Prostate gland (tissue), 2 donors: Measurements from ENCODE around the gene C20orf96.

ENCODE experiments used
- POLR2A ChIP-seq: fragments of 450-650 bp; IDR thresholded peaks from one replicate; pipeline ENCODE4 v1.6.1; 2016; ENCODE audit warnings: antibody characterized with exemption, mild to moderate bottlenecking
- TF ChIP-seq, protein P1 (sequence below), 4 experiments: fragments of 200-600 bp in 2 of 4; fragments of 450-650 bp in 2 of 4; sonication (generic) in 2 of 4; IDR thresholded peaks; 1 replicate in 3 of 4; 2 replicates in 1 of 4; pipeline ENCODE4 v1.5.1; 2016 to 2019; ENCODE audit warnings: antibody characterized with exemption in 4 of 4, mild to moderate bottlenecking in 2 of 4, moderate library complexity in 2 of 4

- TF ChIP-seq, protein P1, sequence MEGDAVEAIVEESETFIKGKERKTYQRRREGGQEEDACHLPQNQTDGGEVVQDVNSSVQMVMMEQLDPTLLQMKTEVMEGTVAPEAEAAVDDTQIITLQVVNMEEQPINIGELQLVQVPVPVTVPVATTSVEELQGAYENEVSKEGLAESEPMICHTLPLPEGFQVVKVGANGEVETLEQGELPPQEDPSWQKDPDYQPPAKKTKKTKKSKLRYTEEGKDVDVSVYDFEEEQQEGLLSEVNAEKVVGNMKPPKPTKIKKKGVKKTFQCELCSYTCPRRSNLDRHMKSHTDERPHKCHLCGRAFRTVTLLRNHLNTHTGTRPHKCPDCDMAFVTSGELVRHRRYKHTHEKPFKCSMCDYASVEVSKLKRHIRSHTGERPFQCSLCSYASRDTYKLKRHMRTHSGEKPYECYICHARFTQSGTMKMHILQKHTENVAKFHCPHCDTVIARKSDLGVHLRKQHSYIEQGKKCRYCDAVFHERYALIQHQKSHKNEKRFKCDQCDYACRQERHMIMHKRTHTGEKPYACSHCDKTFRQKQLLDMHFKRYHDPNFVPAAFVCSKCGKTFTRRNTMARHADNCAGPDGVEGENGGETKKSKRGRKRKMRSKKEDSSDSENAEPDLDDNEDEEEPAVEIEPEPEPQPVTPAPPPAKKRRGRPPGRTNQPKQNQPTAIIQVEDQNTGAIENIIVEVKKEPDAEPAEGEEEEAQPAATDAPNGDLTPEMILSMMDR (IDR thresholded peaks at IDR 0.05), result no peak
- TF ChIP-seq POLR2A, result no peak
Measured at GRCh38 chr20:242905-243304, 47.6 kb downstream of the C20orf96 start.
